A549 (cell line): ENCODE measurements around the gene PDZD4. TPM values are rescaled to one million over a fixed set of nuclear protein-coding genes. Genes with fewer than 3 reads are reported as not detected.

Source experiments
- ATAC-seq, 2 experiments: fragments of 200-7000 bp in 1 of 2; fragments of >200 bp in 1 of 2; cut with Nextera tagmentation in 1 of 2; cut with Tn5 transposase in 1 of 2; 3 replicates each; pipeline versions ENCODE4 v1.8.0 to v1.9.1; 2018 to 2020; ENCODE audit warnings: mild to moderate bottlenecking in 1 of 2, moderate library complexity in 1 of 2
- CTCF ChIA-PET: fragments of 300-600 bp; sonication (Branson Sonifier 250); formaldehyde crosslinking; extraction: SDS; loops from one replicate; lab custom pipeline; 2021; ENCODE audit warnings: antibody characterized with exemption, inconsistent platforms; lab: Yijun Ruan, JAX
- POLR2A ChIA-PET: fragments of 350-600 bp; formaldehyde crosslinking; extraction: SDS; loops from one replicate; lab custom pipeline; 2021; ENCODE audit warnings: antibody characterized with exemption, inconsistent platforms; lab: Yijun Ruan, JAX
- DNase-seq, 2 experiments: peaks; one replicate each; pipeline versions ENCODE4 v3.0.0 to v3.0.0-alpha.2; 2011 to 2016; ENCODE audit warnings: low read depth in 1 of 2, low spot score in 1 of 2
- FAIRE-seq: peaks from 2 replicates; lab custom pipeline; 2011; peaks lifted over from hg19 to GRCh38; lab: Jason Lieb, UNC
- H3K27ac ChIP-seq, 2 experiments: fragments of >200 bp; sonication (Bioruptor Twin); formaldehyde crosslinking; 3 replicates each; pipeline ENCODE4 v1.5.1; 2016 to 2017
- H3K4me1 ChIP-seq: fragments of >200 bp; sonication (Bioruptor Twin); formaldehyde crosslinking; 3 replicates; pipeline ENCODE4 v1.6.1; 2016
- H3K4me2 ChIP-seq: fragments of >200 bp; sonication (Bioruptor Twin); formaldehyde crosslinking; 3 replicates; pipeline ENCODE4 v1.6.1; 2016
- H3K4me3 ChIP-seq: fragments of >200 bp; sonication (Bioruptor Twin); formaldehyde crosslinking; 3 replicates; pipeline ENCODE4 v1.5.1; 2016
- H3K9me3 ChIP-seq: fragments of >200 bp; sonication (Bioruptor Twin); formaldehyde crosslinking; 3 replicates; pipeline ENCODE4 v1.6.1; 2016
- CHD4 ChIP-seq: fragments of 200-600 bp; sonication (generic); IDR thresholded peaks from 2 replicates; pipeline ENCODE4 v1.6.1; 2016; ENCODE audit warnings: antibody characterized with exemption, mild to moderate bottlenecking, borderline replicate concordance
- FOSL2 ChIP-seq, 2 experiments: fragments of 450-650 bp in 1 of 2; fragments of >200 bp in 1 of 2; sonication (Bioruptor Twin) in 1 of 2; formaldehyde crosslinking; IDR thresholded peaks; 2 replicates each; pipeline versions ENCODE4 v1.5.0 to v1.6.1; 2016 to 2020; ENCODE audit warnings: mild to moderate bottlenecking in 1 of 2, moderate library complexity in 1 of 2
- FOXS1 ChIP-seq: fragments of 250-450 bp; sonication (Bioruptor Pico); IDR thresholded peaks from 2 replicates; pipeline ENCODE4 v1.5.0; 2020; ENCODE audit warnings: mild to moderate bottlenecking, moderate library complexity
- GATA3 ChIP-seq: IDR thresholded peaks from 2 replicates; pipeline ENCODE4 v1.6.1; 2012; ENCODE audit warnings: borderline replicate concordance
- HES2 ChIP-seq: fragments of >200 bp; sonication (Bioruptor Twin); formaldehyde crosslinking; IDR thresholded peaks from 2 replicates; pipeline ENCODE4 v1.6.1; 2016
- HOXA7 ChIP-seq: fragments of 250-450 bp; sonication (Bioruptor Pico); IDR thresholded peaks from 2 replicates; pipeline ENCODE4 v1.5.0; 2020; ENCODE audit warnings: mild to moderate bottlenecking, moderate library complexity
- HOXB13 ChIP-seq: fragments of 250-450 bp; sonication (Bioruptor Pico); IDR thresholded peaks from 2 replicates; pipeline ENCODE4 v1.5.0; 2020; ENCODE audit warnings: low read depth, mild to moderate bottlenecking, moderate library complexity
- JUNB ChIP-seq: fragments of >200 bp; sonication (Bioruptor Twin); formaldehyde crosslinking; IDR thresholded peaks from 2 replicates; pipeline ENCODE4 v1.6.1; 2016
- KDM1A ChIP-seq: fragments of 200-600 bp; sonication (generic); IDR thresholded peaks from 2 replicates; pipeline ENCODE4 v1.6.1; 2016; ENCODE audit warnings: low read depth, mild to moderate bottlenecking
- MAX ChIP-seq: IDR thresholded peaks from 2 replicates; pipeline ENCODE4 v1.6.1; 2012
- MAZ ChIP-seq: fragments of 150-350 bp; IDR thresholded peaks from 2 replicates; pipeline ENCODE4 v1.6.1; 2014; ENCODE audit warnings: antibody characterized with exemption, low read depth, low read length, borderline replicate concordance
- NPAS2 ChIP-seq: fragments of 250-450 bp; sonication (Bioruptor Pico); IDR thresholded peaks from 2 replicates; pipeline ENCODE4 v1.8.0; 2022; ENCODE audit warnings: mild to moderate bottlenecking, moderate library complexity, borderline replicate concordance
- RAD21 ChIP-seq, 2 experiments: fragments of >200 bp in 1 of 2; sonication (Bioruptor Twin) in 1 of 2; formaldehyde crosslinking in 1 of 2; IDR thresholded peaks in 1 of 2; conservative IDR thresholded peaks in 1 of 2; 2 replicates in 1 of 2; 3 replicates in 1 of 2; pipeline ENCODE4 v1.6.1; 2012 to 2018; ENCODE audit warnings: inconsistent platforms in 1 of 2
- RFX5 ChIP-seq: fragments of 450-650 bp; IDR thresholded peaks from 2 replicates; pipeline ENCODE4 v1.7.1; 2014; ENCODE audit warnings: antibody characterized with exemption, mild to moderate bottlenecking, moderate library complexity
- SMC3 ChIP-seq: fragments of >200 bp; sonication (Bioruptor Twin); formaldehyde crosslinking; IDR thresholded peaks from 3 replicates; pipeline ENCODE4 v1.6.1; 2018; ENCODE audit warnings: inconsistent platforms
- TP53 ChIP-seq: fragments of 250-450 bp; sonication (Bioruptor Pico); IDR thresholded peaks from 2 replicates; pipeline ENCODE4 v1.5.0; 2021; ENCODE audit warnings: mild to moderate bottlenecking, moderate library complexity
- USF2 ChIP-seq: fragments of 450-650 bp; IDR thresholded peaks from 2 replicates; pipeline ENCODE4 v1.6.1; 2014; ENCODE audit warnings: antibody characterized with exemption
- ZC3H11A ChIP-seq: fragments of 450-650 bp; IDR thresholded peaks from 2 replicates; pipeline ENCODE4 v1.6.1; 2014; ENCODE audit warnings: antibody characterized with exemption, mild to moderate bottlenecking
- ZNF302 ChIP-seq: fragments of 250-450 bp; sonication (Bioruptor Pico); IDR thresholded peaks from 2 replicates; pipeline ENCODE4 v1.9.0; 2021; ENCODE audit warnings: inconsistent platforms, mild to moderate bottlenecking, moderate library complexity
- WGBS: methylation state at CpG from one replicate; pipeline ENCODE4 v1.1.6; 2017; ENCODE audit errors: missing lambda C conversion rate; 5-methylcytosine and 5-hydroxymethylcytosine counted together
- polyA plus RNA-seq, 4 experiments: library from polyadenylated mRNA; depleted of rRNA in 3 of 4; stranded (reverse); fragments of >200 nt; fragmentation: RNase III in 1 of 4; extraction: RNeasy Plus Mini Kit Qiagen cat#74134 plus additional on column Dnase treatment in 1 of 4; gene quantifications; 2 replicates in 3 of 4; 3 replicates in 1 of 4; pipeline ENCODE4 v1.2.3, GENCODE V29; 2011 to 2017
- TF ChIP-seq, protein P1 (sequence below): fragments of 250-450 bp; sonication (Bioruptor Pico); IDR thresholded peaks from 2 replicates; pipeline ENCODE4 v1.5.0; 2021; ENCODE audit warnings: mild to moderate bottlenecking, moderate library complexity, borderline replicate concordance

The PDZD4 gene
- polyA plus RNA-seq, 2 of the 4 experiments (the other 2 are of a cell fraction), result 1.2 to 3.0 TPM

GRCh38 chrX:153774576-153775292 lies 55.6 kb downstream of the PDZD4 start:
- FAIRE-seq, result no peak
- CTCF ChIA-PET, result interaction anchor here (1.1 kb wide), 1 partner anchor 12 kb away, joined by 4 read pairs; no protein-coding TSS in a partner anchor

DNA sequence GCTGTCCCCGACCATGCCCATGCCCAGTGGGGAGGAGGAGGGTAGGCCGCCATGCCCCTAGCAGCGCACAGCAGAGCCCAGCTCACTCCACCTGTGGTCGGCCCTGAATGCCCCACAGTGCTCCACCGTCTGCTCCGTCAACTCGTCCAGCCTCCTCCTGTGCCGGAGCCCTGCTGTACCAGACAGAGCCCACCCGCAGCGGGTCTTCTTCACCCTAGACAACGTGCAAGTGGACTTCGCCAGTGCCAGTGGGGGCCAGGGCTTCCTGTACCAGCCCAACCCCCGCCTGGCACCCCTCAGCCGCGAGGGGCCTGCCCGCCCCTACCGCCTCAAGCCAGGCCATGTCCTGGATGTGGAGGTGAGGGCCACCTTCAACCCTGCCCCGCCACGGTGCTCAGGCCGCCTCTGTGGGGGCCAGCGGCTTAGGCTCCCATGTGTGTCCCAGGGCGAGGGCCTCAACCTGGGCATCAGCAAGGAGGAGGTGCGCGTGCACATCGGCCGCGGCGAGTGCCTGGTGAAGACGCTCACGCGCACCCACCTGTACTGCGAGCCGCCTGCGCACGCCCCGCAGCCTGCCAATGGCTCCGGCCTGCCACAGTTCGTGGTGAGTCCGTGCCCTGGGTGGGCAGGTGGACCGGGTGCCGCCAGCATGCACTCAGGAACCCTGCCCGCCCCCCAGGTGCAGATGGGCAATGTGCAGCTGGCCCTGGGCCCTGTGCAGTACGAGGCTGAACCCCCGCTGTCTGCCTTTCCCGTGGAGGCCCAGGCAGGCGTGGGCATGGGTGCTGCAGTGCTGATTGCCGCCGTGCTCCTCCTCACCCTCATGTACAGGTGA lies 56.4 kb downstream of the PDZD4 start:
- 93% methylated on average over 21 of the region's 48 CpGs for WGBS
- TF ChIP-seq JUNB (no peak), ZC3H11A (no peak), FOSL2 (IDR thresholded peaks at IDR 0.05) (no peak), FOSL2 (CRISPR knock-in tag; IDR thresholded peaks at IDR 0.05) (no peak), NPAS2 (CRISPR knock-in tag) (no peak), CHD4 (no peak), USF2 (no peak), HOXA7 (CRISPR knock-in tag) (no peak), KDM1A (no peak), RAD21 (conservative IDR thresholded peaks at IDR 0.05 in 1 of 2, IDR thresholded peaks at IDR 0.05 in 1 of 2) (no peak), GATA3 (no peak), HOXB13 (no peak), HES2 (no peak), SMC3 (no peak), FOXS1 (CRISPR knock-in tag) (no peak), MAX (no peak)
- TF ChIP-seq, protein P1, sequence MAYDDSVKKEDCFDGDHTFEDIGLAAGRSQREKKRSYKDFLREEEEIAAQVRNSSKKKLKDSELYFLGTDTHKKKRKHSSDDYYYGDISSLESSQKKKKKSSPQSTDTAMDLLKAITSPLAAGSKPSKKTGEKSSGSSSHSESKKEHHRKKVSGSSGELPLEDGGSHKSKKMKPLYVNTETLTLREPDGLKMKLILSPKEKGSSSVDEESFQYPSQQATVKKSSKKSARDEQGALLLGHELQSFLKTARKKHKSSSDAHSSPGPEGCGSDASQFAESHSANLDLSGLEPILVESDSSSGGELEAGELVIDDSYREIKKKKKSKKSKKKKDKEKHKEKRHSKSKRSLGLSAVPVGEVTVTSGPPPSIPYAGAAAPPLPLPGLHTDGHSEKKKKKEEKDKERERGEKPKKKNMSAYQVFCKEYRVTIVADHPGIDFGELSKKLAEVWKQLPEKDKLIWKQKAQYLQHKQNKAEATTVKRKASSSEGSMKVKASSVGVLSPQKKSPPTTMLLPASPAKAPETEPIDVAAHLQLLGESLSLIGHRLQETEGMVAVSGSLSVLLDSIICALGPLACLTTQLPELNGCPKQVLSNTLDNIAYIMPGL, result no peak
- TF ChIP-seq, all 56 proteins: peak for 0
- no peak overlapping the region for H3K4me3 ChIP-seq
- H3K4me1 ChIP-seq, result no peaks in the 10 kb centered on the region
- CTCF ChIA-PET, result interaction anchor here (1.1 to 2.3 kb wide), 2 partner anchors 10 to 173 kb away, joined by 3 to 8 read pairs; partner anchors contain the start of gene PLXNB3
- no peak for FAIRE-seq
- DNase-seq, result no peak
- no peaks in the 10 kb centered on the region for H3K9me3 ChIP-seq
- no peak overlapping the region for H3K4me2 ChIP-seq
- H3K27ac ChIP-seq, result no peak overlapping the region
- POLR2A ChIA-PET, result no interaction called here
- no peak for ATAC-seq

More at GRCh38 chrX:153774576-153775292, 55.6 kb downstream of the PDZD4 start:
- TF ChIP-seq ZNF302 (CRISPR knock-in tag) (no peak), TP53 (no peak), KDM1A (no peak), RFX5 (no peak), FOXS1 (CRISPR knock-in tag) (no peak), MAZ (no peak)
- POLR2A ChIA-PET, result interaction anchor here (1.1 kb wide), 1 partner anchor 11 kb away, joined by 3 read pairs; no protein-coding TSS in a partner anchor
- Histone ChIP-seq H3K4me3 (no peak overlapping the region), H3K9me3 (no peaks in the 10 kb centered on the region), H3K4me1 (no peaks in the 10 kb centered on the region), H3K4me2 (no peak overlapping the region), H3K27ac (no peak overlapping the region)
- ATAC-seq, result no peak
- no peak for DNase-seq
- WGBS, result 77% methylated on average over 6 of the region's 37 CpGs
